DMS 273 (cell line): ENCODE measurements around the gene KSR1.
A peak's percentile ranks its signal among the peaks of the same experiment; 100 is the strongest.
"Not testable (repeated sequence)": the region's sequence is repeated elsewhere in the genome, so short reads cannot be mapped to it uniquely, and the experiment has no call there.

Experiments used
- DNase-seq: peaks from one replicate; lab custom pipeline; 2025; ENCODE audit not compliant: unreplicated experiment; lab: John Stamatoyannopoulos, UW

Gene KSR1

GRCh38 chr17:27452828-27453227 lies 3.4 kb upstream of the KSR1 start:
- no peak for DNase-seq

- DNase-seq = peak; percentile 34
Observed at GRCh38 chr17:27453471-27453870, 2.8 kb upstream of the KSR1 start.

GRCh38 chr17:27454089-27454488 lies 2.2 kb upstream of the KSR1 start:
- no peak for DNase-seq

- peak; percentile 72 for DNase-seq
Observed at GRCh38 chr17:27455236-27455913, 873 bp upstream of the KSR1 start.

GRCh38 chr17:27456681-27457359 lies 572 bp downstream of the KSR1 start:
- DNase-seq = no peak

- peak; percentile 56 for DNase-seq
Observed at GRCh38 chr17:27457360-27457715, 1.1 kb downstream of the KSR1 start.

- peak; percentile 88 for DNase-seq
Observed at GRCh38 chr17:27457731-27458523, 1.7 kb downstream of the KSR1 start.

- no peak for DNase-seq
Observed at GRCh38 chr17:27458524-27458908, 2.3 kb downstream of the KSR1 start.

- DNase-seq = no peak
Observed at GRCh38 chr17:27459433-27459832, 3.2 kb downstream of the KSR1 start.

GRCh38 chr17:27460196-27460725 lies 4.0 kb downstream of the KSR1 start:
- no peak for DNase-seq

- DNase-seq = no peak
Observed at GRCh38 chr17:27461192-27461859, 5.1 kb downstream of the KSR1 start.

- no peak for DNase-seq
Observed at GRCh38 chr17:27462149-27462548, 5.9 kb downstream of the KSR1 start.

GRCh38 chr17:27462714-27463113 lies 6.5 kb downstream of the KSR1 start:
- no peak for DNase-seq

GRCh38 chr17:27463235-27463677 lies 7.0 kb downstream of the KSR1 start:
- DNase-seq = no peak

- not testable (repeated sequence) for DNase-seq
Observed at GRCh38 chr17:27464019-27464418, 7.8 kb downstream of the KSR1 start.

- DNase-seq = no peak
Observed at GRCh38 chr17:27464431-27464830, 8.2 kb downstream of the KSR1 start.

GRCh38 chr17:27465875-27466274 lies 9.6 kb downstream of the KSR1 start:
- DNase-seq = not testable (repeated sequence)

- no peak for DNase-seq
Observed at GRCh38 chr17:27466376-27466742, 10.1 kb downstream of the KSR1 start.

GRCh38 chr17:27466743-27467375 lies 10.6 kb downstream of the KSR1 start:
- no peak for DNase-seq

GRCh38 chr17:27469256-27469655 lies 13.0 kb downstream of the KSR1 start:
- no peak for DNase-seq
